PC-9 (cell line): ENCODE results near the gene LHX6.

Experiments
- EZH2 ChIP-seq: fragments of 200-600 bp; sonication (generic); IDR thresholded peaks from 2 replicates; pipeline ENCODE4 v1.8.0; 2017; ENCODE audit warnings: antibody characterized with exemption, low read depth
- TF ChIP-seq, protein P1 (sequence below): fragments of 200-600 bp; sonication (generic); conservative IDR thresholded peaks from 2 replicates; pipeline ENCODE4 v1.6.1; 2017; ENCODE audit warnings: mixed run types, antibody characterized with exemption, mild to moderate bottlenecking, moderate library complexity

DNA sequence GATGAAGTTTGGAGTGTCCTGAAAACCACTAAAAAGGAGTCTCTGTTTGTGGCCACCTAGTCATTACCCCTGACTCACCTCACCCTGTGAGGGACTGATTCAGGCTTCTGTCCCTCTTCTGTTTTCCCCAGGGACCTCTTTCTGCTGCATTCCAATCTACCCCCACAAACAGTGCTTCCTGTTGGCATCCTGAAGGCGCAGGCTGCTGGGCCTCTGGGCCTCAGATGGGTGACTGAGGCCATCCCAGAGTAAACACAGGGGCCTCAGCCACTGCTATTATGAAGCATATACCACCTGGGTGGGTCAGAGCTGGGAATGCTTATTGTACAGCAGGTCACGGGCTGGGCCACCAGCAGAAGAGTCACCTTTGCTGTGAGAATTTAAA, 49.1 kb downstream of the LHX6 start:
- TF ChIP-seq EZH2, result no peak
- TF ChIP-seq, protein P1, sequence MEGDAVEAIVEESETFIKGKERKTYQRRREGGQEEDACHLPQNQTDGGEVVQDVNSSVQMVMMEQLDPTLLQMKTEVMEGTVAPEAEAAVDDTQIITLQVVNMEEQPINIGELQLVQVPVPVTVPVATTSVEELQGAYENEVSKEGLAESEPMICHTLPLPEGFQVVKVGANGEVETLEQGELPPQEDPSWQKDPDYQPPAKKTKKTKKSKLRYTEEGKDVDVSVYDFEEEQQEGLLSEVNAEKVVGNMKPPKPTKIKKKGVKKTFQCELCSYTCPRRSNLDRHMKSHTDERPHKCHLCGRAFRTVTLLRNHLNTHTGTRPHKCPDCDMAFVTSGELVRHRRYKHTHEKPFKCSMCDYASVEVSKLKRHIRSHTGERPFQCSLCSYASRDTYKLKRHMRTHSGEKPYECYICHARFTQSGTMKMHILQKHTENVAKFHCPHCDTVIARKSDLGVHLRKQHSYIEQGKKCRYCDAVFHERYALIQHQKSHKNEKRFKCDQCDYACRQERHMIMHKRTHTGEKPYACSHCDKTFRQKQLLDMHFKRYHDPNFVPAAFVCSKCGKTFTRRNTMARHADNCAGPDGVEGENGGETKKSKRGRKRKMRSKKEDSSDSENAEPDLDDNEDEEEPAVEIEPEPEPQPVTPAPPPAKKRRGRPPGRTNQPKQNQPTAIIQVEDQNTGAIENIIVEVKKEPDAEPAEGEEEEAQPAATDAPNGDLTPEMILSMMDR, result no peak
